Uterus (tissue), 2 donors: Measurements from ENCODE around the gene PAGR1.

Experiments used
- CTCF ChIP-seq, 4 experiments: fragments of 200-600 bp in 2 of 4; fragments of 450-650 bp in 2 of 4; sonication (generic) in 2 of 4; IDR thresholded peaks; one replicate each; pipeline ENCODE4 v1.5.1; 2016 to 2019; ENCODE audit warnings: antibody characterized with exemption in 4 of 4, mild to moderate bottlenecking in 2 of 4, moderate library complexity in 1 of 4
- POLR2A ChIP-seq, 2 donors: fragments of 450-650 bp; IDR thresholded peaks; one replicate each; pipeline ENCODE4 v1.6.1; 2016; ENCODE audit warnings: antibody characterized with exemption in 2 of 2, mild to moderate bottlenecking in 1 of 2, moderate library complexity in 1 of 2

- no peak for TF ChIP-seq CTCF (IDR thresholded peaks at IDR 0.05)
- TF ChIP-seq POLR2A (IDR thresholded peaks at IDR 0.05) = no peak
Measured at GRCh38 chr16:29864205-29864604, 48.3 kb downstream of the PAGR1 start.
